DOHH2 (cell line): Measurements from ENCODE around the gene GDF10.

Source experiments
- H3F3A ChIP-seq: fragments of 200-600 bp; sonication (generic), shearing (Covaris generic); 2 replicates; pipeline ENCODE4 v1.6.0; 2016; ENCODE audit warnings: antibody characterized with exemption, mild to moderate bottlenecking; ENCODE audit not compliant: control insufficient read depth, insufficient read depth
- H3K27ac ChIP-seq: fragments of 200-600 bp; sonication (generic); 2 replicates; pipeline ENCODE4 v1.5.1; 2014; ENCODE audit warnings: low read depth, mild to moderate bottlenecking, low read length, moderate library complexity
- H3K27me3 ChIP-seq: fragments of 200-600 bp; sonication (generic); 2 replicates; pipeline ENCODE4 v1.6.1; 2014; ENCODE audit warnings: mild to moderate bottlenecking, low read length, mixed read lengths; ENCODE audit not compliant: control insufficient read depth
- H3K36me3 ChIP-seq: fragments of 200-600 bp; sonication (generic); 2 replicates; pipeline ENCODE4 v1.6.1; 2014; ENCODE audit warnings: mild to moderate bottlenecking, low read length, moderate library complexity, mixed read lengths; ENCODE audit not compliant: control insufficient read depth
- H3K4me1 ChIP-seq: fragments of 200-600 bp; sonication (generic); 2 replicates; pipeline ENCODE4 v1.6.1; 2014; ENCODE audit warnings: mild to moderate bottlenecking, low read length, mixed read lengths; ENCODE audit not compliant: control insufficient read depth
- H3K4me2 ChIP-seq: fragments of 200-600 bp; sonication (generic); 2 replicates; pipeline ENCODE4 v1.6.0; 2014; ENCODE audit warnings: mild to moderate bottlenecking, low read length, moderate library complexity
- H3K4me3 ChIP-seq: fragments of 200-600 bp; sonication (generic); 2 replicates; pipeline ENCODE4 v1.5.1; 2014; ENCODE audit warnings: mild to moderate bottlenecking, low read length, mixed read lengths
- H3K79me2 ChIP-seq: fragments of 200-600 bp; sonication (generic); 2 replicates; pipeline ENCODE4 v1.6.1; 2014; ENCODE audit warnings: mild to moderate bottlenecking, low read length, mixed read lengths; ENCODE audit not compliant: control insufficient read depth
- H3K9me2 ChIP-seq: fragments of 200-600 bp; sonication (generic); replicated peaks from 2 replicates; pipeline ENCODE4 v1.6.1; 2014; ENCODE audit warnings: mild to moderate bottlenecking, low read length, mixed read lengths; ENCODE audit not compliant: control insufficient read depth
- H3K9me3 ChIP-seq: fragments of 200-600 bp; sonication (generic); 2 replicates; pipeline ENCODE4 v1.6.1; 2014; ENCODE audit warnings: antibody characterized with exemption, low read length, mixed read lengths; ENCODE audit not compliant: control insufficient read depth, insufficient read depth
- H4K20me1 ChIP-seq: fragments of 200-600 bp; sonication (generic); 2 replicates; pipeline ENCODE4 v1.6.0; 2014; ENCODE audit warnings: low read depth, mild to moderate bottlenecking, antibody characterized with exemption, low read length, moderate library complexity; ENCODE audit not compliant: control insufficient read depth, insufficient read depth
- CTCF ChIP-seq: fragments of 200-600 bp; sonication (generic); IDR thresholded peaks from one replicate; pipeline ENCODE4 v1.5.1; 2014; ENCODE audit warnings: antibody characterized with exemption, mild to moderate bottlenecking, low read depth, low read length; ENCODE audit not compliant: poor library complexity, severe bottlenecking
- EZH2phosphoT487 ChIP-seq: fragments of 200-600 bp; sonication (generic); IDR thresholded peaks from 2 replicates; pipeline ENCODE4 v1.6.1; 2017; ENCODE audit warnings: borderline replicate concordance, mild to moderate bottlenecking, antibody characterized with exemption, low read length, moderate library complexity, mixed read lengths

GDF10 gene

GRCh38 chr10:47359101-47359500, 59.1 kb downstream of the GDF10 start:
- no peaks in the 10 kb centered on the region for H3K79me2 ChIP-seq
- no peaks in the 10 kb centered on the region for H3F3A ChIP-seq
- H3K9me3 ChIP-seq = no peaks in the 10 kb centered on the region
- no peaks in the 10 kb centered on the region for H3K4me1 ChIP-seq
- H3K4me3 ChIP-seq = no peak overlapping the region
- no peak overlapping the region for H3K27ac ChIP-seq
- no peaks in the 10 kb centered on the region for H4K20me1 ChIP-seq
- no peaks in the 10 kb centered on the region for H3K36me3 ChIP-seq
- TF ChIP-seq CTCF (no peak), EZH2phosphoT487 (no peak)
- H3K9me2 ChIP-seq = no peaks in the 10 kb centered on the region
- no peaks in the 10 kb centered on the region for H3K27me3 ChIP-seq
- no peak overlapping the region for H3K4me2 ChIP-seq

GRCh38 chr10:47359626-47360418, 59.8 kb downstream of the GDF10 start:
- Histone ChIP-seq H3K36me3 (no peaks in the 10 kb centered on the region), H3K4me1 (no peaks in the 10 kb centered on the region), H3K4me3 (no peak overlapping the region), H3F3A (no peaks in the 10 kb centered on the region), H3K79me2 (no peaks in the 10 kb centered on the region), H3K9me3 (no peaks in the 10 kb centered on the region), H3K9me2 (no peaks in the 10 kb centered on the region), H4K20me1 (no peaks in the 10 kb centered on the region), H3K27me3 (no peaks in the 10 kb centered on the region), H3K27ac (no peak overlapping the region), H3K4me2 (no peak overlapping the region)
- TF ChIP-seq CTCF (no peak), EZH2phosphoT487 (no peak)

GRCh38 chr10:47360419-47361040, 60.5 kb downstream of the GDF10 start:
- Histone ChIP-seq H3K27ac (no peak overlapping the region), H3K36me3 (no peaks in the 10 kb centered on the region), H3K79me2 (no peaks in the 10 kb centered on the region), H3K27me3 (no peaks in the 10 kb centered on the region), H4K20me1 (no peaks in the 10 kb centered on the region), H3F3A (no peaks in the 10 kb centered on the region), H3K4me3 (no peak overlapping the region), H3K4me2 (no peak overlapping the region), H3K4me1 (no peaks in the 10 kb centered on the region), H3K9me3 (no peaks in the 10 kb centered on the region), H3K9me2 (no peaks in the 10 kb centered on the region)
- TF ChIP-seq CTCF (no peak), EZH2phosphoT487 (no peak)
